HepG2 (cell line): ENCODE results near the gene ZNHIT1. TPM values are rescaled to one million over a fixed set of nuclear protein-coding genes. Genes with fewer than 3 reads are reported as not detected.

ENCODE experiments used
- CBX1 ChIP-seq: IDR thresholded peaks from one replicate; pipeline ENCODE4 v1.6.1; 2016; ENCODE audit warnings: antibody characterized with exemption, low read depth
- ETV6 ChIP-seq: sonication (generic); formaldehyde crosslinking; conservative IDR thresholded peaks from 2 replicates; pipeline ENCODE4 v1.4.0; 2020; ENCODE audit warnings: missing genetic modification reagents
- IKZF4 ChIP-seq: sonication (generic); formaldehyde crosslinking; IDR thresholded peaks from 2 replicates; pipeline ENCODE4 v1.5.1; 2020; ENCODE audit warnings: borderline replicate concordance, mild to moderate bottlenecking, low read depth, missing genetic modification reagents; ENCODE audit errors: not compliant biosample characterization
- IRX3 ChIP-seq: sonication (generic); formaldehyde crosslinking; IDR thresholded peaks from 2 replicates; pipeline ENCODE4 v1.8.1; 2023; ENCODE audit warnings: mild to moderate bottlenecking, low read depth, missing genetic modification reagents, borderline replicate concordance
- MAF1 ChIP-seq: sonication (generic); formaldehyde crosslinking; IDR thresholded peaks from 2 replicates; pipeline ENCODE4 v1.5.0; 2020; ENCODE audit warnings: missing genetic modification reagents, borderline replicate concordance
- NR1H2 ChIP-seq: sonication (generic); formaldehyde crosslinking; IDR thresholded peaks from 2 replicates; pipeline ENCODE4 v1.8.1; 2022; ENCODE audit warnings: low read depth, missing genetic modification reagents, borderline replicate concordance
- RBFOX2 ChIP-seq: fragments of 200-400 bp; formaldehyde crosslinking; IDR thresholded peaks from 2 replicates; pipeline ENCODE4 v1.6.1; 2017; ENCODE audit warnings: low read depth, mild to moderate bottlenecking, low read length
- SALL1 ChIP-seq: sonication (generic); formaldehyde crosslinking; IDR thresholded peaks from 2 replicates; pipeline ENCODE4 v1.8.0; 2022; ENCODE audit warnings: mild to moderate bottlenecking, missing genetic modification reagents
- SALL2 ChIP-seq: sonication (generic); formaldehyde crosslinking; IDR thresholded peaks from 2 replicates; pipeline ENCODE4 v1.8.1; 2023; ENCODE audit warnings: mild to moderate bottlenecking, missing genetic modification reagents, inconsistent platforms
- SNRNP70 ChIP-seq: fragments of 200-400 bp; formaldehyde crosslinking; IDR thresholded peaks from 2 replicates; pipeline ENCODE4 v1.6.1; 2017; ENCODE audit warnings: mild to moderate bottlenecking, low read depth, low read length, moderate library complexity
- SP140L ChIP-seq: sonication (generic); formaldehyde crosslinking; IDR thresholded peaks from 2 replicates; pipeline ENCODE4 v1.4.0; 2020; ENCODE audit warnings: missing genetic modification reagents, borderline replicate concordance
- SPEN ChIP-seq: sonication (generic); formaldehyde crosslinking; IDR thresholded peaks from 2 replicates; pipeline ENCODE4 v1.5.1; 2020; ENCODE audit warnings: low read depth, mild to moderate bottlenecking, missing genetic modification reagents
- TAF1 ChIP-seq: sonication (generic); formaldehyde crosslinking; IDR thresholded peaks from 2 replicates; pipeline ENCODE4 v1.4.0; 2020; ENCODE audit warnings: missing genetic modification reagents
- TBP ChIP-seq: sonication (generic); formaldehyde crosslinking; IDR thresholded peaks from 2 replicates; pipeline ENCODE4 v1.5.0; 2020; ENCODE audit warnings: missing genetic modification reagents
- TP53 ChIP-seq: sonication (generic); formaldehyde crosslinking; conservative IDR thresholded peaks from 2 replicates; pipeline ENCODE4 v1.4.0; 2020; ENCODE audit warnings: missing genetic modification reagents
- XBP1 ChIP-seq: sonication (generic); formaldehyde crosslinking; IDR thresholded peaks from 2 replicates; pipeline ENCODE4 v1.5.0; 2020; ENCODE audit warnings: missing genetic modification reagents
- ZIK1 ChIP-seq: sonication (generic); formaldehyde crosslinking; IDR thresholded peaks from 2 replicates; pipeline ENCODE4 v1.5.0; 2020; ENCODE audit warnings: mild to moderate bottlenecking, low read depth, missing genetic modification reagents, borderline replicate concordance
- ZNF138 ChIP-seq: sonication (generic); formaldehyde crosslinking; IDR thresholded peaks from 2 replicates; pipeline ENCODE4 v1.5.0; 2020; ENCODE audit warnings: mild to moderate bottlenecking, low read depth, missing genetic modification reagents
- ZNF234 ChIP-seq: sonication (generic); formaldehyde crosslinking; conservative IDR thresholded peaks from 2 replicates; pipeline ENCODE4 v1.5.1; 2020; ENCODE audit warnings: mild to moderate bottlenecking, missing genetic modification reagents
- ZNF263 ChIP-seq: sonication (generic); formaldehyde crosslinking; IDR thresholded peaks from 2 replicates; pipeline ENCODE4 v1.4.0; 2020; ENCODE audit warnings: missing genetic modification reagents
- ZNF468 ChIP-seq: sonication (generic); formaldehyde crosslinking; IDR thresholded peaks from 2 replicates; pipeline ENCODE4 v1.8.0; 2022; ENCODE audit warnings: mild to moderate bottlenecking, moderate library complexity, missing genetic modification reagents
- ZNF607 ChIP-seq: sonication (generic); formaldehyde crosslinking; IDR thresholded peaks from 2 replicates; pipeline ENCODE4 v1.5.1; 2020; ENCODE audit warnings: missing genetic modification reagents, mild to moderate bottlenecking, borderline replicate concordance
- ZSCAN9 ChIP-seq: IDR thresholded peaks from 2 replicates; pipeline ENCODE4 v1.6.1; 2016; ENCODE audit warnings: borderline replicate concordance
- polyA plus RNA-seq, 8 experiments: library from polyadenylated mRNA; depleted of rRNA in 3 of 8; stranded (reverse) in 7 of 8; unstranded in 1 of 8; fragments of >200 nt; fragmentation: Illumina TruSeq in 4 of 8; extraction: Trizol in 4 of 8; gene quantifications; 2 replicates each; pipeline versions ENCODE4 v1.2.1 to v1.2.3, GENCODE V29; 2011 to 2016; ENCODE audit warnings: low read depth in 4 of 8, missing spikeins in 1 of 8, mixed read lengths in 1 of 8; ENCODE audit not compliant: insufficient read depth in 1 of 8
- total RNA-seq, 5 experiments: library from RNA; depleted of rRNA; stranded (reverse); fragments of >200 nt; fragmentation: Illumina TruSeq; extraction: Trizol; gene quantifications; 2 replicates each; pipeline ENCODE4 v1.2.3, GENCODE V29; 2016; ENCODE audit warnings: low read depth in 1 of 5
- TF ChIP-seq, protein P1 (sequence below): sonication (generic); formaldehyde crosslinking; IDR thresholded peaks from 2 replicates; pipeline ENCODE4 v1.5.0; 2020; ENCODE audit warnings: mild to moderate bottlenecking, missing genetic modification reagents
- TF ChIP-seq, protein P2 (sequence below): sonication (generic); formaldehyde crosslinking; IDR thresholded peaks from 2 replicates; pipeline ENCODE4 v1.5.1; 2020; ENCODE audit warnings: missing genetic modification reagents, mild to moderate bottlenecking, borderline replicate concordance
- TF ChIP-seq, protein P3 (sequence below): sonication (generic); formaldehyde crosslinking; IDR thresholded peaks from 2 replicates; pipeline ENCODE4 v1.4.0; 2020; ENCODE audit warnings: missing genetic modification reagents; ENCODE audit errors: not compliant biosample characterization

Gene ZNHIT1
- total and polyA plus RNA-seq, 2 of the 13 experiments (the other 11 are each of a cell fraction or from before 2014, with no cell fraction given): 32.5 to 64.5 TPM

DNA sequence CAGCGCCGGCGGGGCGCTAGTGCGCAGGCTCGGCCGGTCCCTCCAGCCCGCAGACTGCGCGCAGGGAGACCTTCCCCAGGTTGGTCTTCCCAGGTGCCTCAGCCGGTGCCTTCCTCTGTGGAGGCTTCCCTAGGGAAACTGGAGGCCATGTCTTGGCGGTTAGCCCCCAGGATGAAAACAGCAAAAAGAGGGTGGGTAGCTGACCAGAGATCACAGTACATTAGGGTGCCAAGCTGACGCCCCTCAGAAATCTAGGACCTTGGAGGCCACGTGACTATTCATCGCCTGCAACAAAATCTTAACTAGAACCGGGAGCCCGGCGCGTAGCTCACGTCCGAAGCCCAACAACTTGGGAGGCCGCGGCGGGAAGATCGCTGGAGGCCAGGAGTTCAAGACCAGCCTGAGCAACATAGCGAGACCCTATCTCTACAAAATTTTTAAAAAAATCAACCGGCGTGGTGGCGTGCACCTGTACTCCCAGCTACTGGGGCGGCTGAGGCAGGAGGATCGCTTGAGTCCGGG lies 27.2 kb downstream of the ZNHIT1 start (continued):
- TF ChIP-seq, protein P1, sequence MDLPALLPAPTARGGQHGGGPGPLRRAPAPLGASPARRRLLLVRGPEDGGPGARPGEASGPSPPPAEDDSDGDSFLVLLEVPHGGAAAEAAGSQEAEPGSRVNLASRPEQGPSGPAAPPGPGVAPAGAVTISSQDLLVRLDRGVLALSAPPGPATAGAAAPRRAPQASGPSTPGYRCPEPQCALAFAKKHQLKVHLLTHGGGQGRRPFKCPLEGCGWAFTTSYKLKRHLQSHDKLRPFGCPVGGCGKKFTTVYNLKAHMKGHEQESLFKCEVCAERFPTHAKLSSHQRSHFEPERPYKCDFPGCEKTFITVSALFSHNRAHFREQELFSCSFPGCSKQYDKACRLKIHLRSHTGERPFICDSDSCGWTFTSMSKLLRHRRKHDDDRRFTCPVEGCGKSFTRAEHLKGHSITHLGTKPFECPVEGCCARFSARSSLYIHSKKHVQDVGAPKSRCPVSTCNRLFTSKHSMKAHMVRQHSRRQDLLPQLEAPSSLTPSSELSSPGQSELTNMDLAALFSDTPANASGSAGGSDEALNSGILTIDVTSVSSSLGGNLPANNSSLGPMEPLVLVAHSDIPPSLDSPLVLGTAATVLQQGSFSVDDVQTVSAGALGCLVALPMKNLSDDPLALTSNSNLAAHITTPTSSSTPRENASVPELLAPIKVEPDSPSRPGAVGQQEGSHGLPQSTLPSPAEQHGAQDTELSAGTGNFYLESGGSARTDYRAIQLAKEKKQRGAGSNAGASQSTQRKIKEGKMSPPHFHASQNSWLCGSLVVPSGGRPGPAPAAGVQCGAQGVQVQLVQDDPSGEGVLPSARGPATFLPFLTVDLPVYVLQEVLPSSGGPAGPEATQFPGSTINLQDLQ: 0 out of 2 replicates have a peak, but pooled peaks have one; percentile 1
- TF ChIP-seq NR1H2 (CRISPR knock-in tag) (no peak), SALL1 (peak; percentile 3; the same call in 1 of the 2 replicates), MAF1 (CRISPR knock-in tag) (0 out of 2 replicates have a peak, but pooled peaks have one; percentile 0), ZNF234 (CRISPR knock-in tag) (no peak), SPEN (CRISPR knock-in tag) (no peak), ZIK1 (CRISPR knock-in tag) (no peak), IRX3 (no peak), CBX1 (peak; percentile 21), IKZF4 (CRISPR knock-in tag) (no peak), RBFOX2 (no peak; the same call in 1 of the 2 replicates), ETV6 (CRISPR knock-in tag) (0 out of 2 replicates have a peak, but pooled peaks have one; percentile 5), TAF1 (0 out of 2 replicates have a peak, but pooled peaks have one; percentile 44), SP140L (CRISPR knock-in tag) (no peak), TP53 (CRISPR knock-in tag) (no peak), SNRNP70 (no peak), ZNF468 (CRISPR knock-in tag) (0 out of 2 replicates have a peak, but pooled peaks have one; percentile 4), ZNF138 (CRISPR knock-in tag) (no peak), XBP1 (CRISPR knock-in tag) (no peak), TBP (CRISPR knock-in tag) (no peak), ZSCAN9 (CRISPR knock-in tag) (no peak), ZNF607 (CRISPR knock-in tag) (0 out of 2 replicates have a peak, but pooled peaks have one; percentile 13), SALL2 (CRISPR knock-in tag) (peak; percentile 10; the same call in 1 of the 2 replicates), ZNF263 (CRISPR knock-in tag) (0 out of 2 replicates have a peak, but pooled peaks have one; percentile 4)
- TF ChIP-seq, protein P2, sequence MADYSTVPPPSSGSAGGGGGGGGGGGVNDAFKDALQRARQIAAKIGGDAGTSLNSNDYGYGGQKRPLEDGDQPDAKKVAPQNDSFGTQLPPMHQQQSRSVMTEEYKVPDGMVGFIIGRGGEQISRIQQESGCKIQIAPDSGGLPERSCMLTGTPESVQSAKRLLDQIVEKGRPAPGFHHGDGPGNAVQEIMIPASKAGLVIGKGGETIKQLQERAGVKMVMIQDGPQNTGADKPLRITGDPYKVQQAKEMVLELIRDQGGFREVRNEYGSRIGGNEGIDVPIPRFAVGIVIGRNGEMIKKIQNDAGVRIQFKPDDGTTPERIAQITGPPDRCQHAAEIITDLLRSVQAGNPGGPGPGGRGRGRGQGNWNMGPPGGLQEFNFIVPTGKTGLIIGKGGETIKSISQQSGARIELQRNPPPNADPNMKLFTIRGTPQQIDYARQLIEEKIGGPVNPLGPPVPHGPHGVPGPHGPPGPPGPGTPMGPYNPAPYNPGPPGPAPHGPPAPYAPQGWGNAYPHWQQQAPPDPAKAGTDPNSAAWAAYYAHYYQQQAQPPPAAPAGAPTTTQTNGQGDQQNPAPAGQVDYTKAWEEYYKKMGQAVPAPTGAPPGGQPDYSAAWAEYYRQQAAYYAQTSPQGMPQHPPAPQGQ: no peak
- TF ChIP-seq, protein P3, sequence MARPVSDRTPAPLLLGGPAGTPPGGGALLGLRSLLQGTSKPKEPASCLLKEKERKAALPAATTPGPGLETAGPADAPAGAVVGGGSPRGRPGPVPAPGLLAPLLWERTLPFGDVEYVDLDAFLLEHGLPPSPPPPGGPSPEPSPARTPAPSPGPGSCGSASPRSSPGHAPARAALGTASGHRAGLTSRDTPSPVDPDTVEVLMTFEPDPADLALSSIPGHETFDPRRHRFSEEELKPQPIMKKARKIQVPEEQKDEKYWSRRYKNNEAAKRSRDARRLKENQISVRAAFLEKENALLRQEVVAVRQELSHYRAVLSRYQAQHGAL: no peak
